Measurements from ENCODE around the gene TENM3.

The TENM3 gene

DNA sequence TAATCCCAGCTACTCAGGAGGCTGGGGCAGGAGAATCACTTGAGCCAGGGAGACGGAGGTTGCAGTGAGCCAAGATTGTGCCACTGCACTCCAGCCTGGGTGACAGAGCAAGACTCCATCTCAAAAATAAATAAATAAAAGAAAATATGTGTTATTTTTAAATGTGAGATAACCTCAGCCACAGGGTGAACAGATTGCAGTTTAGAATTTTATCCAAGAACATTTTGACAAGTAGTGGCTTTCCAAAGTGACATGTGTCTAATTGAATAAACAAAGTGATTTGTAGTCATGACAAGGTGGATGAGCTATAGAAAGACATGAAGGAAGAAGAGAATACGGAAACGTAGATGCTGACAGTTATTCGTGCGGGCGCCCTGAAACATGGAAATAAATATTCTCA is 497.9 kb downstream of the TENM3 start:
- DNase-seq (ENCODE audit: low spot score) = peak; percentile 8

DNA sequence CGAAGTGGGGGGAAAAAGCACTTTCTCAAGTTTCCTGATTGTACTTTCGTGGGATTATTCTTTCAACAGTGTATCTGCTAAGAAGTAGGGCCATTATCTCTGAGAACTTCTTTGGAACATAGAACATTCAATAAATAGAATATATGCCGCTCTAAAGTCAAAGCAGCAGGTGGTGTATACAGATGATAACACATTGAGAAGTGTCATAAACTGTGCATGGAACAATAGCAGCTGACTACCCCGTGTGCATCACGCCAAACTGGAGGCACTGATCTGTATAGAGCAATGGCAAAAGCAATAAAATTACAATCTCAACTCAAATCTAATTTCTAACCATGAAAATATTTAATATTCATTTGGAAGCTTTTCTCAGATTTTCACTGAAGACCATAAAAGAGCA is 498.7 kb downstream of the TENM3 start:
- DNase-seq (ENCODE audit: low spot score) = peak; percentile 20

DNA sequence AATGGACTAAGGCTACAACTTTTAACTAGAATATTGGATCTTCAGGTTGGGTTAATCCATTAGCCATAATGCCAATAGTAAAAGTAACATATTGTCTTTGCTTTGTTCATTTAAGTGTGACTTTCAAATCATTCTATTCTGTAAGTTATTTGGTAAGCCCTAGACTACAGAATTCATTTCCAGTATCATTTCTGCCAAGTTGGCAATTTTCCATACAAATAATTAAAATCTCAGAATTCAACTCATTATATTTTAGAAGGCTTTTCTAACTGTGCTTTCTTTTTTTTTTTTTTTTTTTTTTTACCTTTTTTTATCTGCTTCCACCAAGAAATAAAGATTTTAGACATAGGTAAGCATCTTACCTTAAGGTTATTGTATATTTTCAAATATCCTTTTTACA is 500.6 kb downstream of the TENM3 start:
- DNase-seq (ENCODE audit: low spot score) = no peak

DNA sequence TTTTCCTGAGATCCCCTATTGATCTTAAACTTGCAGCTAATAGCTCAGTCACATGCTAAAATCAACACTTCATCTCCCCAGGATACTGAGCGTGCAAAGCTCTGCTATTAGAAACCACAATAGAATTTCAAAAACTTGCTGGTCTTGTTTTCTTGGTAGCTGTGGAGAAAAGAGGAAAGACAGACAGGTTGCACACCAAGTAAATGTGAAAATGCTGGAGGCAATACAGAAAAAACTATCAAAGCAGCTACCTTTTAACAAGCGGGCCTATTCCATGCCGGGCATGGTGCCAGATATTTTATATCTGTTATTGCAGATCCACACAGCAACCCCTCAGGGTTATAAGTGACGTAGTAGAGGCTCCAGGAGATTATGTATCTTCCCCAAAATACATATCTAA is 502.0 kb downstream of the TENM3 start:
- no peak for DNase-seq (ENCODE audit: low spot score)

DNA sequence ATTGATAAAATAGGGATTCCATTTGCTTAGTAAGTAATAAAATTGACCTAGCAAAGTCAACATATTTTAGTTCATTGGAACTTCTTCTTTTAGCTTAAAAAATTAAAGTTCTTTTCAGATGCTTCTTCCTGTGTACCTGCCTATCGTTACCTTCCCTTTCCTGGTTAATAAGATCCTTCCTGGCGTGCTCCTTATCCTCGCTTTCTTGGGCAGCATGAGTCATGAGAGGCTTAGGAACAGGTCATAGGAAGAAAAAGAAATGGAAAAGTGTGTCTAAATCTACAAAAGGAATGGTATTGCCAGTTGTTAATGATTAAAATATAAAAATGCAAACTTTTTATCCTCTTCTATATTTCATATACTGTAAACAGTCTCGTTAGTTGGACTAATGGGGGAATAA is 503.7 kb downstream of the TENM3 start:
- no peak for DNase-seq (ENCODE audit: low spot score)

DNA sequence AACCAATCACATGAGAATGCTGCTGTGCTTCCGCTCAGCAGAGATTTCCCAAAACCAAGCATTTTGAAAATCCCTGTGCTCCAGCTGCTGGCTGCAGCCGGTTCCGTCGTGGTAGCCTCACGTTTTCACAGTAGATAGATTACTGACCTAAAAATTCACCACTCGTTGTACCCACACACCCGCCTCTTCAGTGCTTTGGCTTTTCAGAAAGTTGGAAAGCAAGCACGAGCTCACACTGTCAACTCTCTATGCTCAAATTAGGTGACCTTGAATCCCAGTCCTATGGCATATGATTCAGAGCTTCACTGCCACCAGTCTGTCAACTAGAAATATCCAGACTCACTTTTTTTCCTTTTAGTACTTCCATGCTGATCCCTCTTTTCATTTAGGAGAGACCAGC is 505.1 kb downstream of the TENM3 start:
- DNase-seq (ENCODE audit: low spot score) = no peak

DNA sequence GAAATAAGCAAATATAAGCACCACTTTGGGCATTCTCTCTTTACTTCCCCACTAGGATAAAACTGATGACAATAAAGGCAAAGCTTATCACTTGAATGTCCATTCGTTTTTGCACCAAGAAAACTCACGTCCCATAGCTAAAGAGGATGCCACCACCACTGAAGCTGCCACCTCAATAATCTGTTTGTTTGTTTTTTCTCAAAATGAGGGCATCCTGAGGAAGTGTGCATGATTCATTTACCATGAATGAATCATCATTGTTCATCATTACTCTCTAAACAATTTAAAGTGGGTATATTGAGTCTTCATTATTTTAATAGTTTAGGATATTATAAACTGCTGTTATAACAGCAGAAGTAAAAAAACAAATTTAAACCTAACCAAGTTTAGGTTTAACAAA is 505.7 kb downstream of the TENM3 start:
- DNase-seq (ENCODE audit: low spot score) = no peak

DNA sequence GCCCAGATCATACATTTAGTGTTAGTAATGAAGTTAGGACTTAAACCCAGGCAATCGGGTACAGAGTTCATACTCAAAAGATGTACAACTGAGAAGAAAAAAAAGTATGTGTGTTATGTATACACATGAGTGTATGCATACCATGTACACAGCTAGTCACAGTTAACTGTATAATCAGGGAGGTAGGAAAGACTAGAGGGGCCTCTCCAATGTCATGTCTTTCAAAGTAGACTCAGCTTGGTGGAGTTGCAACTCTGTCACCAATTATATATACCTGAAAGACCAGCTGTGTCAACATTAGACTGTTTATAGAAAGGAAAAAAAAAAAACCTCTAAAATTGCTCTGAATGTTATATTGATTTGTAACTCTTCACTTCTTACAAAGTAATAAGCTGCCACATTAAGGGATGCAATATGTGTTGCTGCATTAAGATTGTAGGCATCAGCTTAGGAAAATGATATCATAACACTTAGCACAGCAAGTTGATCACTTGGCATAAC is 506.5 kb downstream of the TENM3 start:
- no peak for DNase-seq (ENCODE audit: low spot score)

DNA sequence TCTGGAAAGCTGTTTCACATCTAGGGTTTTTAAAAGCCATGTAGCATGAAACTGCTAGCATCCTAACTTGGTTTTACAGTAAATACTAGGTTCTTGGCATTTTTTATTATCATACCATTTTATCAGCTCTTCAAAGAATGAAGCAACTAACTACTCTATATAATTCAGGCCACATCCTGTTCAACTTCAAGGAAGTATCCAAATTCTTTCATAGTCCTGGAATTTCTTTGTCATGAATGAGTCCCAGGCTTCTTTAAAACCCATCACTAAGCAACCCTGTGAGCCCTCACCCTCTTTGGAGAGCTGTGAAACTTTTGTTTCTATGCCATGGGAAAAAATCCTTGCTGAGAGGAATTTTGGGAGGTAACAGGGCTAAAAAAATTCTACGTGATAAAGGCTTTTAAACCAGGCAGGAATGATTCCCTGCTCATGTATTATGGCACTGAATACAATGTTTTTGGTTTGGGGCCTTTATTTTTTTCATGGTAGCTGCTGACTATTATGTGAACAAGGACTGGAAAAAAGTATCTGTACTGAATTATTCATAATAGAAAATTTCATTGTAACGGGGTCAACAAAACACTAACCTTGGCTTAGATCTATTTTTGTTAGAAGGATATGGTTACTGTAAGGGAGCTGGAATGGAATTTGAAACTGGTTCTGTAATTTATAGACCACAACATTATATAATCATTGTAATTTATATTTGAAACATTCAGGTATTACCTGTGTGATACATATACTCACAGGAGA is 509.1 kb downstream of the TENM3 start:
- DNase-seq (ENCODE audit: low spot score) = no peak

DNA sequence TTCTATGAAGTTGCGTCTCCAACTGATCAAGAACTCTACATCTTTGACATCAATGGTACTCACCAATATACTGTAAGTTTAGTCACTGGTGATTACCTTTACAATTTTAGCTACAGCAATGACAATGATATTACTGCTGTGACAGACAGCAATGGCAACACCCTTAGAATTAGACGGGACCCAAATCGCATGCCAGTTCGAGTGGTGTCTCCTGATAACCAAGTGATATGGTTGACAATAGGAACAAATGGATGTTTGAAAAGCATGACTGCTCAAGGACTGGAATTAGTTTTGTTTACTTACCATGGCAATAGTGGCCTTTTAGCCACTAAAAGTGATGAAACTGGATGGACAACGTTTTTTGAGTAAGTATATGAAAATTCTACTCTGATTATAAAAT is 511.7 kb downstream of the TENM3 start:
- DNase-seq (ENCODE audit: low spot score) = no peak

DNA sequence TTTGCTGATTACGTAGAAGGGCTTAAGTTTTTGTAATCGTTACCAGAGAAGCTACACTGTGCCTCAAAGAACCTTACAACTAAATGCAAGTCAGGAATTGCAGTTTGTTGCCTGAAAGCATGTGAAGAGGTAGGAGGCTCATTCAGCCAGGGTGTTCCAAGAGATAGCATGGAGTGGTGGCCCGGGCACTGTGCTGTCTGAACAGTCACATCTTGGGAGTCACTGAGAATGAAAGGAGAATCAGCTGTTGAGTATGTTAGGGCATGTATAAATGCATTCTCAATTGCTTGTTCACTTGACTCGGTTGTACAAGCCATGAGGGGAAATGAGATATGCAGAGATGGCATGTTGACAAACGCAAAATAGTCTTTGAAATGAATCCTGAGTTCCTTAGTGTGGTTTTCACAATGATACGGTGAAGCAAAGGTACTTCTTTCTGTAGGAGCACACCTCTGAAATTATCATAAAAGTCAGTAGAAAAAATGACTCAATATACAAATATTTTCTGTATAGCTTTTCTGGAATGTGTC is 513.0 kb downstream of the TENM3 start:
- no peak for DNase-seq (ENCODE audit: low spot score)

DNA sequence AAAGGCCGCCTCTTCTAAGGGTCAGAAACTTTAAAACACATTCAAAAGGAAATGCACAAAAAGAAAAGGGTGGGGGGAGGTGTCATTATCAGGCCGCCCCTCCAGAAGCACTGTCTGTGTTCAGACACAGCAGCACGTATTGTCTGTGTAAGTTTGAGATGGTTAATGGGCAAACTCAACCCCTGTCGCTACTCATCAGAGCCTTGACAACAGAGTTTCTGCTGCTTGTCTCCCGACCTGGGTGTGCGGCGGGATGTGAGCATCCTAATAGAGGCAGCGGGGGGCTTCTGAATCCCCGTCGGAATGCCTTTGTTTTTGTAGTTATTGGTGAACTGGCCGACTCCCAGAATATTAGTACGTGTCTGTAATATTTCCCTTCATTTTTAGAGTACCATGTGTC is 515.1 kb downstream of the TENM3 start:
- no peak for DNase-seq (ENCODE audit: low spot score)

DNA sequence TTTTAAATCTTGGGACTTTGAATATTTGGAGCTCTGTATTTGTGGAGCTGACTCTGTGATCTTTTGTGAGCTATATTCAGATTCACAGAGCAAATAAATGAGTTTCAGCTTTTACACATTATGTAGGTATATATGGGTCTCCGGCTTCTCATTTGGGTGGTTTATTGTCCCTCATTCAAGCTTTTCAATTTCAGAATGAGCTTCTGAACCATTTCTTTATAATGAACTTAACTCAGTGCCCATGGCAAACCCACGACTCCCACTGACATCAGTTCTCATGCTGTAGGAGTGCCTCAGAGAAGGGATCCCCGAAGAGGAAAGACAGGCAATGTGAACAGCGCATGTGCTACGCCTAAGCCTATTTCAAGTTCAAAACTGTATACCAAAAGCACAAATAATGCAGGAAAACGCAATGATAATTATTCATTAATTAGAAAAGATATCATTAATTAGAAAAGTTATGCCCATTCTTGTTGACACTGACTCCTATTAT is 517.4 kb downstream of the TENM3 start:
- DNase-seq (ENCODE audit: low spot score) = no peak

DNA sequence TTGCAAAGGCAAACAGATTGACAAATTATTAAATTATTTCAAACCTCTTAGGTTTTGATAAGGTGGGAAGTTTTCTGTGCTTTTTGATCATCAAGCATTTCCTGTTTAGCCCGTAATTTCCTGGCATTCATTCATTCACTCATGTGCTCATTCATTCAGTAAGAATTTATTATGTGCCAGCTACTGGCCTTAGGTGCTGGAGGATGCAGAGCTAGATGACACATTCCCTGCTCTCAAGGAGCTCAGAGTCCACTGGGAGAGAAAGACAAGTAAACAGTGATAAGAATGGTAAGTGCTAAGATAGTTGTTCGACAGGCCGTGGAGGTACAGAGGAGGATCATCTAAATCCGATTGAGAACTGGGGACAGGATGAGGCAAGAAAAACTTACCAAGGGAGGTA is 520.9 kb downstream of the TENM3 start:
- no peak for DNase-seq (ENCODE audit: low spot score)

DNA sequence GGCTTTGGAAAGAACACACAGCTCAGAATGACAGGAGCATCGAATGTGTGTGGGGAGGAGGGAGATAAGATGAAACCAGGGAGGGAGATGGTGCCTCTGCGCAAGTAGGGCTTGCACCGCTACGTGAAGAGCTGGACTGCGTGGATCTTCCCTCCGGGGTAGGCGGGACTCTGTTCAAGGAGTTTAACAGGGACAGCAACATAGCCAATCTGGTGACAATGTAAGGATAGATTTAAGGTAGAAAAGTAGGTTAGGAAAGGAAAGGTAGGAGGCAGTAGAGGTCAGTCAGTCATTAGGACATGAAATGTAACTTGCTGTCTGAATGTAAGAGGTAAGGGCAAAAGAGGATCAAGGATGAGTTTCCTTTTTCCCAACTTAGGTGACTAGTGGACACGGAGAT is 521.4 kb downstream of the TENM3 start:
- DNase-seq (ENCODE audit: low spot score) = no peak

DNA sequence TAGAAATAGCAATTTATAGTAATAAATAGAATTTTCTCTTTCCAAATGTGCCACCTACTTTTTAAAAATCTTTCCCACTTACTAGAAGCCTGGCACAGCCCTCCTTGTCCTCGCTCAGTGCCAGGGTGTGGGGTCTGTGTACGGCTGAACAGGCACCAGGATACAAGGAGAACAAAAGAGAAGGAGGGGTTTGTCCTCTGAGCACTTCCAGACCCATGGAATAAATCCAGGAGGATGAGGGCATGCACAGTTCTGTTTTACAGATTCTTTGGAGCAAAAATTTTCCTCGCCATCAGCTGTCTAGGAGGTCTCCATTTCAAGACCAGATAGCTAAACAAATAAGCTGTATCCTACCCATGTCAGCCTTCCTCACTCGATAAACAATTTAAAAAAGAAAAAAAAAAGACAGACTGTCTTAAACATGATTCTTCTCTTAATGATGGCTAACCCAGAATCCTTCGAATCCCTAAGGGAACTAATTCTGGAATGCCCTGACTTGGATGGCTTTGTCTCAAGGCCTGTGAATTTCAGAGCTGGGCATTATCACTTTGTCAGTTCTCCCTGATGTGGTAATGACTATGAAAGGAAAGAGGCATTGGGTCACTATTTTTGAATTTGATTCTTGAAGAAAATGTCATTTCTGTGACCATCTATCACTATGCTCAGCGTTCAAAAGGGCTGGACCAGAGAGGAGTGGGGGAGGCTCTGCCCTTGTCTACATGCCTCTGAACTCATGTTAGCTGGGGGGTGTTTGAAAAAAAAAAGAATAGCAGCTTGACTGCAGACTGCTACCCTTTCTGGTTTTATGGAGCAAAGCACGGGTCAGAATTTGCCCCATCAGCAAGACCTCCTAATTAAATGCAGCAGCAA is 523.0 kb downstream of the TENM3 start:
- no peak for DNase-seq (ENCODE audit: low spot score)

DNA sequence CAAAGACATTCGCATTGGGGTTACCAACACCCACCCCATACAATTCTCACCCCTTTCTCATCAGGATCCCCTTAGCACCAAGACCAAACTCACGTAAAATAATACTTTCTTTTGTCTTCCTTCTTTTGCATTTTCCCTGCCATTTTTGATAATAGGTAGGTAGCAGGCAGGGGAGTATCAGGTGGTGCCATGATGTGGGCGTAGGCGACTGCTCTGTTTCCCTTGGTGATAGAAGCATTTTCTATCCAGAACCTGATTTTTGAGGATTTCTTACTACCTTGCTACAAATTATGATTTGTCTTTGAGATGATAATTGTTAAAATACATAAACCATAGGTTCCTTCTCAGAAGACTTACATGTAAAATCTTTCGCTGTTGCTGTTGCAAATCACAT is 523.7 kb downstream of the TENM3 start:
- DNase-seq (ENCODE audit: low spot score) = no peak

DNA sequence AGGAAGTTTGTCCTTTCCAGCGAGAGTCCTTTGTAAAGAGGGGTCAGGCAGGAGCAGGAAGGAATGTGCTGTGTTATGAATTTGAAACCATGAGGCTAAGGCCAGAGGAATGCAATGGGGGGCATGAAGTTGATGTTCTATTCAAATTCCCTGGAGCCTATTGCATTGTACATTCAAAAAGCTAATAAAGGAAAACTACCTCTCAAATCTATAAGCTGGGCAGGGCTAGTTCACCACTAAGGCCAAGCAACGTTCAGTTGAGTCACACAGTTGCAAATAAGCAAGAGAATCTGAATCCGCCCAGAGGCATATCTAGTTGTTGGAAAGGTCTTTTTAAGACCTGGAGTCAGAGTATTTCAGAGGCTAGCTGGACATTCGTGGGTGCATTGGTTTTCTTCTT is 525.6 kb downstream of the TENM3 start:
- DNase-seq (ENCODE audit: low spot score) = no peak

DNA sequence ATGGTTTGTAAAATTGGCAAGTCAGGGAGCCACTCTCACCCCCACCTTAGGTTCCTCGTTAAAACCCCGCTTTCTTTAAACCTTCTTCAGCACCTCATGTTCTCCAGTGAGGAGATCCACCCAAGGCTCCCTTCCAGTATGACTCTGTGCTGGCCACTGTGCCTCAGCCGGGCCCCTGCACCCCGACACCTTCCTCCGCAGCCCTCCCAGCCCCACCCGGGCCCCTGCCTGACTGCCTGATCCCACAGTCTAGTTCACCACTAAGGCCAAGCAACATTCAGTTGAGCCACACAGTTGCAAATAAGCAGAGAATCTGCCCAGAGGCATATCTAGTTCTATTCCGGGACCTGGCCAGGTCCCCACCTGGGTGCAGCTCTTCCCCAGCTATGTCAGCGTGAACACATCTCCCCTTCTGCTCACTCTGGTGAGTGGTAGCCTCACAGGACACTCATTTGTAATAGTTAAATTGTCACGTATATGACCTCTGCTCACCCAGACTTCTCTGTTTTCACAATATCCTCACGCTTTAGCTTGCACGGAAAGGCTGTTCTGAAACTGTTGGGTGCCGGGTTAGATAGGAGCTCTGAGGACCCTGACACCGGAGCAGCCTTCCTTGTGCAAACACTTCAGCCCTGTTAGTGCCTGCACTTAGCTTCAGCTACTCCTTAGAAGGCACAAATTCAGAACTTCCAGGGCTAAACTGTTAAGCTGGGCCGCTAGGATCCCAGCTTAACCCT is 527.2 kb downstream of the TENM3 start:
- DNase-seq (ENCODE audit: low spot score) = no peak

DNA sequence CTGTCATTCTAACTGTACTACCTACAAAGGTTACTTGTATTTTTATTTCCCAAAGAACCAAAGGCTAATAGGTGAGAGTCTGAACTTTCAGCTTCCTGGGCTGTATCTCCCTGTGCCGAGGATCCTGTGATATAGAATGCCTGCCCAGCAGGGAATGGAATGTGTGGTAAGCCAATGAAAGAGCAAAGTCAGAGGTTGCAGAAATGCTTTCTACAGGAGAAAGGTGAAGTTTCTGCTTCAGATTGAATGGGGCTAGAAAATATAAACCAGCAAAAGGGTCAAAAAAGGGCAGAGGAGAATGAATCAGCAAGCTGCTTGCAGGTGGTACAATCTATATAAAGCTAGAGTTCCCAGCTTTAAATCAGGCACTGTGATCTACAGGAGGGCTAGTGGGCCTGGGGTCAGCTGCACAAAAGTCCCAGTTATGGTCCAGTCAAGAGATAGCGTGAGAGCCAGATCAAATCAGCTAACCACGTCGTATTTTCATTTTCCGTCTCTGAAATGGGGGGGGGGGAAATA is 527.9 kb downstream of the TENM3 start:
- no peak for DNase-seq (ENCODE audit: low spot score)

DNA sequence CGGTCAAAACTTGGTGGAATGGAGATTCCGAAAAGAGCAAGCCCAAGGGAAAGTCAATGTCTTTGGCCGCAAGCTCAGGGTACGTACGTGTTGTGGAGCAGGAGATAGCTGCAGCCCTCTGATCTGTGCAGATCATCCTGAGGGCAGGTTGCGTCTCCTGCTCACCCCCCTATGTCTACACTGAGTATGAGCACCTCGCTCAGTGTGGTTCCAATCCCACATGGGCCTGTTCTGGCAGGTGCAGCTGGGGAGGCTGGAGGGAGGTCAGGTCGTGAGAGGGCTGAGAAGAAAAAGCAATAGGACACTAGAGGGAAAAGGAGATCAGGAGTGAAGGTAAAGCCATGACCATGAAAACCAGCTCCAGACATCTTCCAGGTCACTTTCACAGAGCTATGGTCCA is 531.9 kb downstream of the TENM3 start:
- DNase-seq (ENCODE audit: low spot score) = no peak
